ENCODE measurements around the gene ARRB2. TPM values are rescaled to one million over a fixed set of nuclear protein-coding genes. Genes with fewer than 3 reads are reported as not detected.

The ARRB2 gene
- total RNA-seq, 4 donors from 2014 or later = 18.7 to 33.6 (median 28.5) TPM

DNA sequence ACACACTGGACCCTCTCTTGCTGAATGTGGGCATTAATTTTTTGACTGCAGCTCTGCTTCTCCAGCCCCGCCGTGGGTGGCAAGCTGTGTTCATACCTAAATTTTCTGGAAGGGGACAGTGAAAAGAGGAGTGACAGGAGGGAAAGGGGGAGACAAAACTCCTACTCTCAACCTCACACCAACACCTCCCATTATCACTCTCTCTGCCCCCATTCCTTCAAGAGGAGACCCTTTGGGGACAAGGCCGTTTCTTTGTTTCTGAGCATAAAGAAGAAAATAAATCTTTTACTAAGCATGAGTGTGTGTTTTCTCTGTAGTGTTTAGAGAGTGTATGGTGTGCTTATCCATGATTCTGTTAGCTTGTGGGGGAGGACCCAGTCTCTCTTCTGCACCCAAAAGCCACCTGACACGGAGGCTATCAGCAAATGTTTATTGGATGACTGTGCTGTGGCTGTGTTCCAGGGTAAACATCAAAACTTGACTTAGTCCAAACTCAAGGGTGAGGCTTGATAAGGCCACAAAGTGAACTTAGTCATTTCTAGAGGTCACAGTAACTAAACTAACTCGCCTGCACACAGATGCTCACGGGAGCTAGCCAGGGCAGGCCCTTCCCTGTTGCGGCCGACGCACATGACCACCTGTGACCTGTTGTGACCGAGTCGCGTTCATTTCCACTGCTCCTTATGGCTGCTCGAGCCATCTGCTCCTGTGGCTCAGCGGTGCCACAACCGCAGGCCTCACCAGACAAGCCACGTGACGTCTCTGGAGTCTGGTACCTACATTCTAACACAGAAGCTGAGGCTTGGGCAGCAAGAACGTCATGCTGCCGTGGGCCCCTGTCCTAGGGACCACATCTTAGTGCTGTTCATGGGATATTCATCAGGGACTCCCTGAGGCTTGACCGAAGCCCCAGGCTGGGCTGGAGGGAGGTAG, 11.0 kb downstream of the ARRB2 start:
- TF ChIP-seq POLR2A (IDR thresholded peaks at IDR 0.05) (no peak), EP300 (IDR thresholded peaks at IDR 0.05) (no peak), POLR2AphosphoS5 (IDR thresholded peaks at IDR 0.05) (no peak)
- TF ChIP-seq, protein P1, sequence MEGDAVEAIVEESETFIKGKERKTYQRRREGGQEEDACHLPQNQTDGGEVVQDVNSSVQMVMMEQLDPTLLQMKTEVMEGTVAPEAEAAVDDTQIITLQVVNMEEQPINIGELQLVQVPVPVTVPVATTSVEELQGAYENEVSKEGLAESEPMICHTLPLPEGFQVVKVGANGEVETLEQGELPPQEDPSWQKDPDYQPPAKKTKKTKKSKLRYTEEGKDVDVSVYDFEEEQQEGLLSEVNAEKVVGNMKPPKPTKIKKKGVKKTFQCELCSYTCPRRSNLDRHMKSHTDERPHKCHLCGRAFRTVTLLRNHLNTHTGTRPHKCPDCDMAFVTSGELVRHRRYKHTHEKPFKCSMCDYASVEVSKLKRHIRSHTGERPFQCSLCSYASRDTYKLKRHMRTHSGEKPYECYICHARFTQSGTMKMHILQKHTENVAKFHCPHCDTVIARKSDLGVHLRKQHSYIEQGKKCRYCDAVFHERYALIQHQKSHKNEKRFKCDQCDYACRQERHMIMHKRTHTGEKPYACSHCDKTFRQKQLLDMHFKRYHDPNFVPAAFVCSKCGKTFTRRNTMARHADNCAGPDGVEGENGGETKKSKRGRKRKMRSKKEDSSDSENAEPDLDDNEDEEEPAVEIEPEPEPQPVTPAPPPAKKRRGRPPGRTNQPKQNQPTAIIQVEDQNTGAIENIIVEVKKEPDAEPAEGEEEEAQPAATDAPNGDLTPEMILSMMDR (IDR thresholded peaks at IDR 0.05) = no peak
- H3K36me3 ChIP-seq = peaks cover 0 to 42% of the 10 kb centered on the region in 2 donors
- no peak for ATAC-seq
- no peak overlapping the region for H3K4me3 ChIP-seq
- H3K4me1 ChIP-seq = peaks cover 0 to 4% (median 0%) of the 10 kb centered on the region in 3 donors
- 61 to 64% methylated on average over 5 to 6 of the region's 20 CpGs for WGBS, 2 donors (ENCODE audit: low coverage in 1 of 2)
- H3K27me3 ChIP-seq = no peaks in the 10 kb centered on the region
- no peak overlapping the region for H3K27ac ChIP-seq
- no peaks in the 10 kb centered on the region for H3K9me3 ChIP-seq

DNA sequence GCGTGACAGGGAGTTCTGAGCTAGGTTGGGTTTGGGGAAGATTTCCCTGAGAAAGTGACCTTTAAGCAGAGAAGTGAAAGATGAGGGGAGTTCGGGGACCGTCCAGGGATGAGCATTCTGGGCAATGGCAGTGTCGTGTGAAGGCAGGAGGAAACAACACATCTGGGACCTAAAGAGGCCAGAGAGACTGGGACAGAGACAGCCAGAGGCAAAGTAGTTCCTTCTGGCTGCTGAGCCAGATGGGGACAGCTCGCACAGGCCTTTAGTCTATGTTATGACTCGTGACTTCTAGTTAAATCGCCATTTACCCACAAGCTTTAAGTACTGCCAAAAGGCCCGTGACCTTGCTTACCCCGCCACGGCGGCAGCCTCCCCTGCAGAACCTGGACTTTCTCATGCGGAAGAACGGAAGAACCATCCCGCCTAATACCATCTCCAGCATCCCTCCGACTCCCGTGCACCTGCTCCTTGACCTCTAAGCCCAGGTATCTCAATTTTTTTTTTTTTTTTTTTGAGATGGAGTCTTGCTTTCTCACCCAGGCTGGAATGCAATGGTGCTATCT, 12.3 kb downstream of the ARRB2 start:
- Histone ChIP-seq H3K9me3 (no peaks in the 10 kb centered on the region), H3K4me3 (no peak overlapping the region), H3K27ac (no peak overlapping the region), H3K36me3 (peaks cover 0 to 29% of the 10 kb centered on the region in 2 donors), H3K4me1 (peaks cover 0 to 4% (median 0%) of the 10 kb centered on the region in 3 donors), H3K27me3 (no peaks in the 10 kb centered on the region)
- WGBS, 2 donors (ENCODE audit: low coverage in 1 of 2) = 90% methylated on average over 13 of the region's 16 CpGs
- no peak for ATAC-seq
- TF ChIP-seq POLR2AphosphoS5 (IDR thresholded peaks at IDR 0.05) (no peak), EP300 (IDR thresholded peaks at IDR 0.05) (no peak), POLR2A (IDR thresholded peaks at IDR 0.05) (no peak)

DNA sequence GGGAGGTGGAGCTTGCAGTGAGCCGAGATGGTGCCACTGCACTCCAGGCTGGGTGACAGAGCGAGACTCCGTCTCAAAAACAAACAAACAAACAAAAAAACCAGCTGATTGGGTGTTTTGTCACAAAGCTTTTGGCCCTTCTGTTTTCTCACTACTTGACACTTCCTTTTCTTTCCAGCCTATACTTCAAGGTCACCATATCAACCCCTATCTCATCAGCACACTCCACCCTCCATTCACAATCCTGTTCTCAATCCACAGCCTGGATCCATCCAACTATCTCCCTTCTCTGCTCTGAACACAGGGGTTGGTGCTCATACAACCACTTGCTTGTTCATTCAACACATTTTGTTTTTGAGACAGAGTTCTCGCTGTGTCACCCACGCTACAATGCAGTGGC, 14.2 kb downstream of the ARRB2 start:
- TF ChIP-seq EP300 (IDR thresholded peaks at IDR 0.05) = no peak
- TF ChIP-seq, protein P1 (IDR thresholded peaks at IDR 0.05) = no peak
- no peak for TF ChIP-seq POLR2A (IDR thresholded peaks at IDR 0.05)
- no peak for TF ChIP-seq POLR2AphosphoS5 (IDR thresholded peaks at IDR 0.05)
- peaks cover 0 to 4% (median 0%) of the 10 kb centered on the region in 3 donors for H3K4me1 ChIP-seq
- ATAC-seq = no peak
- no peaks in the 10 kb centered on the region for H3K9me3 ChIP-seq
- WGBS, 2 donors (ENCODE audit: low coverage in 1 of 2) = 64 to 81% methylated on average over 3 to 5 of the region's 5 CpGs
- no peak overlapping the region for H3K27ac ChIP-seq
- no peaks in the 10 kb centered on the region for H3K27me3 ChIP-seq
- H3K4me3 ChIP-seq = no peak overlapping the region
- peaks cover 0 to 11% of the 10 kb centered on the region in 2 donors for H3K36me3 ChIP-seq

DNA sequence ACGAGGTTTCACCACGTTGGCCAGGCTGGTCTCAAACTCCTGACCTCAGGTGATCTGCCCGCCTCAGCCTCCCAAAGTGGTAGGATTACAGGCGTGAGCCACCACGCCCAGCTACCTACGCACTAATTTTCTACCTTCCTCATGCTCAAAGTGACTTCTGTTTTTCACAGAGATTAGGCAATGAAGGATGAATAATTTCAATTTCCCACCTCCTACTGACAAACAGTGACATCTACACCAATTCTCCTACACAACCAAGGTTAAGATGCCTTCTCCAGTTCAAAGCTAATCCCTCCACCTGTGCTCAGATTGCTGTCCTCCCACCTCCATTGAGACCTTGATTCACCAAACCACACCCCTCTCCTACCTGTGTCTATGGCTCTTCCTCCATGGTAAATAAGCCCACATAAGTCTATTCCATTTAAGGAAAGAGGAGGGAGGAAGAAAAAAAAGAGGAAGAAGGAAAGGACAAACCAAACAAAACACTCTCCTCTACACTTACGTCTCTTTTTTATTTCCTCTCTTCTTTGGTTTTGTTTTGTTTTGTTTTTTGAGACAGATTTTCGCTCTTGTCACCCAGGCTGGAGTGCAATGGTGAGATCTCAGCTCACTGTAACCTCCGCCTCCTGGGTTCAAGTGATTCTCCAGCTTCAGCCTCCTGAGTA, 15.3 kb downstream of the ARRB2 start:
- Histone ChIP-seq H3K27ac (no peak overlapping the region), H3K4me1 (peaks cover 0 to 6% (median 0%) of the 10 kb centered on the region in 3 donors), H3K36me3 (no peaks in the 10 kb centered on the region), H3K4me3 (no peak overlapping the region), H3K27me3 (no peaks in the 10 kb centered on the region), H3K9me3 (no peaks in the 10 kb centered on the region)
- TF ChIP-seq, protein P1 (IDR thresholded peaks at IDR 0.05) = no peak
- TF ChIP-seq EP300 (IDR thresholded peaks at IDR 0.05) = no peak
- no peak for TF ChIP-seq POLR2AphosphoS5 (IDR thresholded peaks at IDR 0.05)
- TF ChIP-seq POLR2A (IDR thresholded peaks at IDR 0.05) = no peak
- 75 to 84% methylated on average over 9 of the region's 9 CpGs for WGBS, 2 donors (ENCODE audit: low coverage in 1 of 2)
- ATAC-seq = no peak

DNA sequence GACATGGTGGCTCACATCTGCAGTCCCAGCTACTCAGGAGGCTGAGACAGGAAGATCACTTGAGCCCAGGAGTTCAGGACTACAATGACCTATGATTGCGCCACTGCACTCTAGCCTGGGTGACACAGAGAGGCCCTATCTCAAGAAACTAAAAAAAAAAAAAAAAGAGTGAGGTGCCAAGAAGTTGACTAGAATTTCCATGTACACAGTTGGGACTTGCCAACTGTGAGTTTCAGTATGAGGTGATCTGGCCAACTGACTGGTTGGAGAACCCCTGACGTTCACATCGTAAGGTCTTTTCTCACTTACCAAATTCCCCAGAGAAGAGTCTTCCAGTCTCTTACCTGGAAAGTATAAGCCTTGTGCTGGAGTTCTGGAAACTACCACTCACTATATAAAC, 17.7 kb downstream of the ARRB2 start:
- TF ChIP-seq, protein P1 (IDR thresholded peaks at IDR 0.05) = no peak
- TF ChIP-seq EP300 (IDR thresholded peaks at IDR 0.05) (no peak), POLR2A (IDR thresholded peaks at IDR 0.05) (no peak), POLR2AphosphoS5 (IDR thresholded peaks at IDR 0.05) (no peak)
- 33 to 40% methylated on average over 2 of the region's 3 CpGs for WGBS, 2 donors (ENCODE audit: low coverage in 1 of 2)
- H3K4me3 ChIP-seq = no peak overlapping the region
- no peaks in the 10 kb centered on the region for H3K27me3 ChIP-seq
- H3K27ac ChIP-seq = no peak overlapping the region
- H3K9me3 ChIP-seq = no peaks in the 10 kb centered on the region
- no peak for ATAC-seq
- peaks cover 0 to 23% (median 0%) of the 10 kb centered on the region in 3 donors for H3K4me1 ChIP-seq
- H3K36me3 ChIP-seq = peaks cover 0 to 3% of the 10 kb centered on the region in 2 donors
